CD4-positive, alpha-beta T cell treated with Interleukin-4 for 4 hours (primary cell): ENCODE results near the gene GDF10.

Experiments
- DNase-seq: peaks from one replicate; pipeline ENCODE4 v3.0.0-alpha.2; 2020

GDF10 gene

DNA sequence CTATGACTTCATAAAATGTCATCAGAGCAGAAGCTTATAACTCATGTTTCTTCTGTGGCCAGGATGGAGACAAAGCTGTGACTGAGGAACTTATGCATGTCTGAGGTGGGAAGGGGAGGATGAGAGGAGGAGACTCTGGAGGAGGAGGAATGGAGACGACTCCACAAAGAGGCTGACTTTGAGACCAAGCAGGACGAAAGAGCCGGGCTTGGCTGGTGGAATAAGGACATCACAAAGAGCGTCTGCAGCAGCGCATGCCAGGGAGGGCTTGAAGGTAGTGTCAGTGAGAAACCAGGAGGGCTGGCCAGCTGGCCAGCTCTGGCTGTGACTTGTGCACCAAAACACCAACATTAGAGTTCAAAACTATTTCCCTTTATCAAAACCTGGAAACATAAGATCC lies 16.1 kb downstream of the GDF10 start:
- DNase-seq, result no peak

DNA sequence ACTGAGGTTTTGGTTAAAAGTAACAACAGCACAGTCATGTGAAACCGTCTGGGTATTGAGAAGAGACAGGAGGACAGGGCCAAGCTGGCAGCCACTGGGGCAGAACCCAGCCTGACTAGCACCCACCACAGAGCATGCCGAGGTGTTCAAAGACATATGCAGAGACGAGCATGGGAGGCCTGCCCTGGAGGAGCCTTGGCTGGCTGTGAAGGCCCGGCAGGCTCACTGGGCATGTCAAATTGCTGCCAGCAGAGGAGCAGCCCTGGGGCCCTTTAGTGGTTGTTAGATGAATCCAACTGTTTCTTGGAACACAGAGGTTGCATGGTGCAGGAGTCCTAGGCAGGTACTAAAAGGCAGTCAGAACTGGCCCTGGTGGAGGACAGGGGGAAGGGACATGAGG lies 17.3 kb downstream of the GDF10 start:
- no peak for DNase-seq

DNA sequence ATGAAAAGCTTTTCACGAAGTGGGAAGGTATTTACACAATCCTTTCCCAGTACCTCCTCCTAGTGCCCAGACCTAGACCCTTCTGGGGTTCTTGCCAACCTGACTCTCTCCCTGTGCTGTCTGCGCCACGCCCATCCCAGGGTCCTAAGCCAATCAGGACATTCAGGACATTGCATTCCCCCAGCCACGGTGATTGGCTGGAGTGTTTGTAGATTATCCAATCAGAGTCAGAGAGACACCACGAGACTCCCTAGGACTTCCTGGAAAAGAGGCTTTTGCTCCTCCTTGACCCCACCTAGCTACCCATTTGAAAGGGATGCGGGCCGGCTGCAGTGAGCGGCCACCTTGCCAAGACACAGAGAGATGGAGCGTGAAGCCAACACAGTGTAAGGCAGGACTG lies 18.7 kb downstream of the GDF10 start:
- DNase-seq, result no peak

DNA sequence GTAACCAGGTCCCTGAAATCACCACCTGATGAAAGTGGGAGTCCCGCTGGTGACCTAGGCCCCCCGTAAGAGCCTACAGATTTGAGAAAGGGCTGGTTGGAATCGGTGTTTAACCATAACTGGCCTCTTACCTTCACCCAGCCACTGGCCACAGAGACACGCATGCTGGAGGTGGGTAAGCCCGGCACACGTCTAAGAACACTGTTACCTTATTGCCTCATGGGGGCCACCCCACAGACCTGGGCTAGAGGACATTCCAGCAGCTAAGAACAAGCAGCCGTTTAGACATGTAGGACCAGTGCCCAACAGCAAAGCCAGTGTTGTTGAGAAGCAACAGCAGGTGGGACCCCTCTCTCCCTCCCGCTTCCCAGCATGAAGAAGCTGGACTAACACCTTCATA lies 19.8 kb downstream of the GDF10 start:
- no peak for DNase-seq

DNA sequence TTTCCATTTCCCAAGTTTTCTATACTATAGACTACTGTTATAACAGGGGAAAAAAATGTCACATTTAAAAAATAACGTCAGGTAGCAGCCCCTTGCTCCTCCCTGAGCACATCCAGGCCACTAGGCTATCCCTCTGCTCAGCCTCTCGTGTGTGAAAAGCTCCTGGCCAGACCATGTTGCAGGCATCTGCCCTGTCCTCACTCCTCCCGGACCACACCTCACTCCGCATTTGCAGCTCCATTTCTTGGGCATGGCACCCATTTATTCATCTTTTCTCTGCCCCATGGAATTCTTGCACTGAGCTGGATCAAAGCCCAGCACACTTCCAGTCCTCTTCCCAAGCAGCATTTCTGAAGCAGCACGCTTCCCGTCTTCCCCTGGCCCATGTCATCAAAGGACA lies 20.8 kb downstream of the GDF10 start:
- DNase-seq, result no peak

DNA sequence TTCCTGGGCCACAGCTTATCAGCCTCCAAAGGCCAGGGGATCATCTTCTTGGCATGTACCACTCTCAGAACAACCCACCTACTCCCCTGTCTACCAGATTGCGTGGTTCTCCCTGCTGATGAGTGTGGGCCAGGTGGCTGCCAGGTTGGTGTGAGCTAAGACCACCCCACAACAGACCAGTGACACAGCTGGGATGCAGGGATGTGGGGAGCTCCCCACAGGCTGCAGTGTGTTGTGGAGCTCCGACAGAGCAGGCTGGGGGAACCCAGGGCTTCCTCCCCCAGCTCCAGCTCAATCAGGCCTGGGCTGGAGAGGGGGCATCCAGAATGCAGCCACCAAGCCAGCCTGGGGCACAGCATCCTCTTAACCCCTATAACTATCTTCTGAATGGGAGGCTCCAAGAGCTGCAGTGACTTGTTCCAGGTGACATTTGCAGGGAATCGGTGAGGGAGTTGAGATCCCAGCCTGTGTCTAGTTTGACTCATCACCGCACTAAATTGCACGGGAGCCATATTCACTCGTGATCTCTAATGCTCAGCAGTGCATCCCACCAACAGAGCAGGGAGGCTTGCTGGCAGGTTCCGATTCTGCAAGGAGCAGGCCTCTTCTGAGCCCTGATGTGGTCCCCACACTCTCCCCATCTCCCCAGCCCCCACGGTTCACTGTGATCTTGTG lies 21.7 kb downstream of the GDF10 start:
- DNase-seq, result no peak

DNA sequence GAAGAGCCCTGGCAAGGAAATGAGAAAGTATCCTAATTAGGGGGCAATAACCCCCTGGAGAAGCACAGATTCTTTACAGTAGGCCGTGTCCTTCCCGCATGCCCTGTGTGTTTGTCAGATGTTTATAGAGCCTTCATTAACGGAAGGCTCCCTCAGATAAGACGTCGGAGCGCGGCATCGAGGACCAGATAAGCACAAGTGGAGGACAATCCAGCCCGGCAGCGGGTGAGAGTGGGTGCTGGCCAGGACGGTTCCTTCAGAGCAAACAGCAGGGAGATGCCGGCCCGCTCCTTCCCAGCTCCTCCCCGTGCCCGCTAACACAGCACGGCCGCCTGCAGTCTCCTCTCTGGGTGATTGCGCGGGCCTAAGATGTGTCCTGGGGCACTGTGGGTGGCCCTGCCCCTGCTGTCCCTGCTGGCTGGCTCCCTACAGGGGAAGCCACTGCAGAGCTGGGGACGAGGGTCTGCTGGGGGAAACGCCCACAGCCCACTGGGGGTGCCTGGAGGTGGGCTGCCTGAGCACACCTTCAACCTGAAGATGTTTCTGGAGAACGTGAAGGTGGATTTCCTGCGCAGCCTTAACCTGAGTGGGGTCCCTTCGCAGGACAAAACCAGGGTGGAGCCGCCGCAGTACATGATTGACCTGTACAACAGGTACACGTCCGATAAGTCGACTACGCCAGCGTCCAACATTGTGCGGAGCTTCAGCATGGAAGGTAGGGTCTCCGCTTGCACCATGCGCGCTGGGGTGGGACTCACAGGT lies 22.5 kb downstream of the GDF10 start, which contains the start of gene GDF2:
Gene GDF2, plus strand, starts transcription at position 155 of the 762 bp plus-strand sequence. Its CDS starts 215 bp downstream, at position 370.
- no peak for DNase-seq

DNA sequence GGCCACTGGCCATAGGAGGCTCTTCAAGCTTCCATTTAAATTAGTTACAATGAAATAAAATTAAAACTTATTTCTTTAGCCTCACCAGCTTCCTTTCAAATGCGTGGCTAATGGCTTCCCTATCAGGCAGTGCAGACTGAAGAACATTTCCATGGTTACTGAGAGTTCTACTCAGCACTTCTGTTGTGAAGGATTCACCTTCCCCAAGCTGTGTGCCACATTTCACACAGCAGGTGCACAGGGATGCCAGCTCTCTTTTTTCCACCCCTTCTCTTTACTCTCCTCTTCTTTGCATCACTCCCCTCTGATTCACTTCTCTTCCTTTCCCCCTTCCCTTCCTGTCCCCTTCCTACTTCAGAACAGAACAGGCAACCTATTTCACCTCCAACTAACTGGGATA lies 23.1 kb downstream of the GDF10 start:
- DNase-seq, result no peak

DNA sequence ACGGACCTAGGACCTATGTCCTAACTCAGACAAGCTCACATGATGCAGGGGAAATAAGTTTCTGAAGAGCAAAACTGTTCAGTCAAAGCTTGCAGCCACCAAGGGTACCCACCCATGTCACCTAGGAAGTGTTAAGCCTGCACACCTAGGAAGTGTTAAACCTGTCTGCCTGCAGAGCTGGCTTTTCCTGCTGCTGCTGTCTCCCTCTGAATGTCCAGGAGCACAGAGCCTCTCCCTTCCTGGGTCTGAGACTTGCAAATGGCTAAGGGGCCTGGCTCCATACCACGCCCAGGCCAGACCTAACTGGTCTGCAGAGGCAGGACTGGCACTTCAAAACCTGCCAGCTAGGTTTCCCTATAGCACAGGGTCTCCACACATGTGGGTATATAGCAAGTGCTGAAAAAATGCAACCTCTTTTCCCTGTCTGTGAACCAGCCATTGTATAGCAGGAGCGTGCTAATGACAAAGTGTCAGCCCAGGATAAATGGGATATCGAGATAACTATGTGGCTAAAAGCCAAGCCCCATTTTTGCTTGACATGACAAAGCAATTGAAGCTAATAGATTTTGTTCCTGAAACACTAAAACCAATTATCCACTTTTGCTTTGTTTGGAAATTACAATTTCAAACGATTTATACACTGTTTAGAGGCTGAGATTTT lies 23.8 kb downstream of the GDF10 start:
- DNase-seq, result no peak

DNA sequence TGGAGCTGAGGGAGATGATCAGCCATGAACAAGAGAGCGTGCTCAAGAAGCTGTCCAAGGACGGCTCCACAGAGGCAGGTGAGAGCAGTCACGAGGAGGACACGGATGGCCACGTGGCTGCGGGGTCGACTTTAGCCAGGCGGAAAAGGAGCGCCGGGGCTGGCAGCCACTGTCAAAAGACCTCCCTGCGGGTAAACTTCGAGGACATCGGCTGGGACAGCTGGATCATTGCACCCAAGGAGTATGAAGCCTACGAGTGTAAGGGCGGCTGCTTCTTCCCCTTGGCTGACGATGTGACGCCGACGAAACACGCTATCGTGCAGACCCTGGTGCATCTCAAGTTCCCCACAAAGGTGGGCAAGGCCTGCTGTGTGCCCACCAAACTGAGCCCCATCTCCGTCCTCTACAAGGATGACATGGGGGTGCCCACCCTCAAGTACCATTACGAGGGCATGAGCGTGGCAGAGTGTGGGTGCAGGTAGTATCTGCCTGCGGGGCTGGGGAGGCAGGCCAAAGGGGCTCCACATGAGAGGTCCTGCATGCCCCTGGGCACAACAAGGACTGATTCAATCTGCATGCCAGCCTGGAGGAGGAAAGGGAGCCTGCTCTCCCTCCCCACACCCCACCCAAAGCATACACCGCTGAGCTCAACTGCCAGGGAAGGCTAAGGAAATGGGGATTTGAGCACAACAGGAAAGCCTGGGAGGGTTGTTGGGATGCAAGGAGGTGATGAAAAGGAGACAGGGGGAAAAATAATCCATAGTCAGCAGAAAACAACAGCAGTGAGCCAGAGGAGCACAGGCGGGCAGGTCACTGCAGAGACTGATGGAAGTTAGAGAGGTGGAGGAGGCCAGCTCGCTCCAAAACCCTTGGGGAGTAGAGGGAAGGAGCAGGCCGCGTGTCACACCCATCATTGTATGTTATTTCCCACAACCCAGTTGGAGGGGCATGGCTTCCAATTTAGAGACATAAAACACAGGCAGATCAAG lies 25.6 kb downstream of the GDF10 start:
- DNase-seq, result no peak

DNA sequence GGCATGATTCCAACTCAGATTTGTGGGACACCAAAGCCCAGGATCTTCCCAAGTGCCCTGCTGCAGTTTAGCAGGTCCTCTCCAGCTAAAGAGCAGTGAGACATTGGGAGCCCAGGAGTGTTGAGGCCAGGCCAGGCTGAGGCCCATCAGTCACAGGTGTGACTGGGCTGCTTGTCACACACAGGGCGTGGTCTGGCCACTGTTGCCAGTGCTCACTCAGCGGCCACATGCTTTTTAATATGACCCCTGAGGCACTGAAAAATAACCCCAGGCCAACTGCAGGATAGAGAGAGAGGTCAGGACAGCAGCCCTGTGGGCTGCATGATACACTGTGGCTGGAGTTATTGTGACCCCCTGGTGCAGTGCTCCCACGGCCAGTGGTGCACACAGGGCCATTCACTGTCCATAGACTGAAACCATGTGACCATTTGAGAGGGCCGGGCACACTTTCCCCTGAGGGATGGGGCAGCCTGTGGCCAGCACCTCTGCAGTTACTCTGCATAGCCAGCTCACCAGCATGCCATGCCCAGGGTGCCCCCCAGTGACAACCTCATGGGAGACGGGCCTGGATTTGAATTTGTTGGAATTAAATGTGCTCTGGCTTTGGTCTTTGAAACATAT lies 26.4 kb downstream of the GDF10 start:
- DNase-seq, result no peak

DNA sequence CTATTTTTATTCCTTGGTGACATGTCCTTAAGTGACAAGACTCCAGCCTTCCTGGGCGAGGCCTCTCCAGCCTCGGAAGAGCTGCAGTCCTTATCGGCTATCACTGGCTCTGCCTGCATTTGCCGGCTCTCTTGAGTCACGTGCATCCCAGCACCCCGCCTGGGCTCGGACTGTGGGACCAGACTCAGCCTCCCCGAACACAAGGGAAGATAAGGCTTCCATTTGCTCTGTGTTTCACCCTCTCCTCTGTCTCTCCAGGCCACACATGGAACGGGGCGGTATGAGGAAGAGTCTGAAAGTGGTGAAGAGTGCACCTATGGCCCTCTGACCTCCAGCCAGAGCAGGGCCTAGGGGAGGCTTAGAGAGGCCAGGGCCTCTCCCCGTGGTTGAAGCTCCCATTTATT lies 26.9 kb downstream of the GDF10 start:
- DNase-seq, result no peak

DNA sequence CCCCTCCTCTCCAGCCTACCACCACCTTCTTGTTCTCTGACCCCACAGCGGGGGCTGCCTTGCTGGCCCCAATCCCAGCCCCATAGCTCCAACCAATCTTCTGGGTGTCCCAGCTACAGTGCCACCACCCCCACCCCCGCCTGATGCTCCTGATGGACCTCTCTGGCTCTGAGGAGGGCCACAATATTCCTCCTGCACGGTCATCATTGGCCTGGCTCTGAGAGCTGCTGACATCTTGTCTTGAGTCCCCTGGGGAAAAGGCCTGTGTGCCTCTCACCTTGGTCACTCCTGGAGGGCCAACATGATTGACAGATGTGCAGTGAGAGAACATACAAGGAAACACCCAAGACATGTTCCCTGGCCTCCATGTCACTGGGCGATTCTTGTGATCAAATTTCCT lies 29.9 kb downstream of the GDF10 start:
- DNase-seq, result no peak

DNA sequence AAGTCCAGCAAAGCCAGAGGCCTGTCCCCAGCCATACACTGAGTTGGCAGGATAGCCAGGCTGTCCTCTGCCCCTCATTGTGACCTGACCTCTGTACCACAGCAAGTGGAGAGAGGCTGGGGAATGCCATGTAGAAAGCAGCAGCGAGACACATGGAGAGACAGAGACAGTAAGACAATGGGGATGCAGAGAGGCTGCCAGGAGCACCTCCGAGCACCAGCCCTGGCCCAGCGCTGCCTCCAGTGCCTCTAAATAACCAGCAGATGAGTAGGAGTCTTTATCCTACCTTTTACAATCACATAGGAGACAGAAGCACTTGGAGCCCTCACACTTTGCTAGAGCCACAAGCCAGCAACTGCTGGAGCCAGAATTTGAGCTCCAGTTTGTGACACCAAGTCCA lies 30.4 kb downstream of the GDF10 start:
- no peak for DNase-seq

DNA sequence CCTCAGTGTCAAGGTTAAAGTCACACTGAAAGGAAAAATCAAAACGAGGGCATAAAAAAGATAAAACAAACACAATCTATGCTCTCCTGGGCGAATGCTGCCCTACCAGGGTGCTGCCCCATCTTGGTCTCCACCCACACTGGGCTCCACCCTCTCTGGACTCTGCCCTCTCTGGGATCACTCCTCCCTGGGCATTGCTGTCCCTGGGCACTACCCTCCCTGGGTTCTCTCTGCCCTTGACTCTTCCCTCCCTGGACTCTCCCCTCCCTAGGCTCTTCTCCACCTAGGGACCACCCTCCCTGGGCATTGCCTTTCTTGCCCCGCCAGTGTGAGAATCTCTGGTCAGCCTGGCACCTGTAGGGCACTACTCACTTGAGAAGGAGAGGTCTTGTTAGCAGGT lies 30.8 kb downstream of the GDF10 start:
- no peak for DNase-seq

DNA sequence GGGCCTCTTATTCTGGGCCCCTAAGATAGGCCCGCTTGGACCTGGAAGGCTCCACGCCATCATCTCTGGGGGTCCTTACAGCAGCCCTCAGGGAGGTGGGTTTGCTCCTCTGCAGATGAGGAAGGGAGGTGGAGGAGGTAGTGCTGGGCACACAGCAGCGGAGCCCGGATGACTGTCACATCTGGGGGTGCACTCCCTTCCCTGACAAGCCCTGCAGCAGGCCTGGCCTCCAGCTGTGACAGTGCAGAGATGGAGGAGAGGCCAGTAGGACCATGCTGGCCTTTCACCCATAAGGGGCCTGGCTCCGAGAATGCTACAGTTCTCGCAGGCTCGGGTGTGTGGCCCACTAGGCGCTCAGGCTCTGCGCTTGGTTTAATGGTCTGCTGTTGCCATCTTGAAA lies 31.5 kb downstream of the GDF10 start:
- no peak for DNase-seq

DNA sequence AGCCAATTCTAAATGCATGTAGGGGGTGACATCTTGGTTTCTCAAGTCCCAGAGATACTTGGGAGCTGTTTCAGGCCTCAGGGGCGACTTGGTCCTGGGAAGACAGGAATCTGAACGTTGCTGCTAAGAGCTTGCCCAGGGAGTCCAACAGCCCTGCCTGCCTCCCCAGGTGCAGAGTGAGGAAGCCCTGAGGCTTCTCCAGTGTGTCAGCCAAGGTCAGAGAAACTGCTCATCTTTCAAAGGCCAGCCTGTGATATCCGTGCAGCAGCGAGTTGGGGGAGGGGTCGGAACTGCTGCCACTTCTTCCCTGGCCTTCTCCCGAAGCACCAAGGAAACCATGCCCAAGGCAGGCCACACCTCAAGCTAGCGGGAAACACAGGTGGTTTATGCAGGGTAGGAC lies 32.0 kb downstream of the GDF10 start:
- DNase-seq, result no peak

DNA sequence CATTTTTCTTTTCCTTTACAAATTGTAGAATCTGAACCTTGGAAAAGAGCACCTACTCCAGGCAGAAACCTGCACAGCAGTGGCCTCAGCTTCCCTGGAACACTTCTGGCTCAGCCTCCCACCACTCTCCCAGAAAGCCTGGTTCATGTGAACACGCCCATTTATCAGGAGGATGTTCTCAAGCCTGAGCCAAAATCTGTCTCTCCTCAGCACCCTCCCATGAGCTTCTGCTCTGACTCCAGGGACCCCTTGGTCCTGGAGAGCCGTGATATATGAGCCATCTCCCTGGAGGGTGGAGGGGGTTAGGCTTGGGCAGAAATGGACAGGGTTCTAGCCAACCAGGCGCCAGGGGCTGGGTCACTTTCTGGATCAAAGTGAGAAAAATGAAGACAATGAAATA lies 32.4 kb downstream of the GDF10 start:
- DNase-seq, result no peak

DNA sequence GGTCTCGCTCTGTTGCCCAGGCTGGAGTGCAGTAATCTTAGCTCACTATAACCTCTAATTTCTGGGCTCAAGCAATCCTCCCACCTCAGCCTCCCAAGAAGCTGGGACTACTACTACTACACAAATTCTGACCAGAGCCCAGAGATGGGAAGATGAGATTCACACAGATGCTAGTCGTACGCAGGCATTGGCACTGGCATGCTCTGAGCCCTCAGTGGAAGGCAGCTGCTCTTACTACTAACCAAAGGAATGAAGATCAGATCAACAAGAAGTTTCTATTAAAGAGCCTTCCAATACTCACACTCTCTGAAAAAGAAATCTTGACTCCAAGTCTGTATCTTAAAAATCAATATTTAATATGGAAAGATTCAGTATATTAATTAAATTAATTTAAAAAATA lies 32.9 kb downstream of the GDF10 start:
- DNase-seq, result no peak

DNA sequence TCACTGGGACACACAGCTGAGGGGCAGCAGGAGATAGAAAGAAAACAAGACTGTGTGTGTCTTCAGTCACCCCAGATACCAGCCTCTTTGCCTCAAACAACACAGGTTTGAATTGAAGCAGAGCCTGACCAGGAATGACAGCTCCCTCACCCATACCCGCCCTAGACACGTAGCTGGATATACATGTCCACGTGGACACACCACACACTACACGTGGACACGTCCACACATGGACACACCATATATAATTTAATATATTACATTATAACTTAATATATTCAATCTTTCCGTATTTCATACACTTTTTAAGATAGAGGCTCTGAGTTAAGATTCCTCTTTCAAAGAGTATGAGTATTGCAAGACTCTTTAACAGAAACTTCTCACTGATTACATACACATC lies 33.5 kb downstream of the GDF10 start:
- DNase-seq, result no peak

DNA sequence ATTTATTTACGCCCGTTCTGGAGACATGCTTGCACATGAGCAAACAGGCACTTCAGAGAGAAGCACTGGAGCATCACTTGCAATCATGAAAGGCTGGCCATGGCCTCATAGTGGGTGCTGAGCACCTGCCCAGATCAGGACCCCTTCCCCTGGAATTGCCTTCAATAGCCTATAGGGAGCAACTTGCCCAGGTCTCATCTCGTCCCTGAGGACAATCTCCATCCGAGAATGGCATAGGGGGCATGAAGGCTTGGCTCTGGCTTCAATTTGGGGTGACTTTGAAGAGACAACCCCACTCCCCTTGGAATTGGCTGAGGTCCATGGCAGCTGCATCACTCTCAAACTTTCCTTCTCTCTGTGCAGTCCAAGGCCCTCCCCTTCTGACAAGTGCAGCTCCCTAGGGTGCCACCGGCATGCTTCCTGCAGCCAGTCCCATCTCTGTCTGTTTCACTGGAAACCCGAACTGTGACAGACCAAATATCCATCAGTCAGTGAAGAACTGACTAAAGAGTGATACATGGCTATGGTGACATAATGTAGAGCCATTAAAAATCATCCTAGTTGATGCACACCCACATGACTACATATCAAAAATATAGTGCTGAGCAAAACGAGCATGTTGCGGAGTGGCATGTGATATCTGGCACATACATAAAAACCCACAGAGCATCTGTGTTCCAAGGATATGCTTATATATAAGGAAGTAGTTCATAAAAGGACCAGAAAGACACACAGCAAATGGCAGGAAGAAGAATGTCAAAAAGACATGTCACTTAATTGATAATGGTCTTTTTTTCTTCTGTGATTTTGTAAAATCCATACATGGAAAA lies 34.7 kb downstream of the GDF10 start:
- no peak for DNase-seq

DNA sequence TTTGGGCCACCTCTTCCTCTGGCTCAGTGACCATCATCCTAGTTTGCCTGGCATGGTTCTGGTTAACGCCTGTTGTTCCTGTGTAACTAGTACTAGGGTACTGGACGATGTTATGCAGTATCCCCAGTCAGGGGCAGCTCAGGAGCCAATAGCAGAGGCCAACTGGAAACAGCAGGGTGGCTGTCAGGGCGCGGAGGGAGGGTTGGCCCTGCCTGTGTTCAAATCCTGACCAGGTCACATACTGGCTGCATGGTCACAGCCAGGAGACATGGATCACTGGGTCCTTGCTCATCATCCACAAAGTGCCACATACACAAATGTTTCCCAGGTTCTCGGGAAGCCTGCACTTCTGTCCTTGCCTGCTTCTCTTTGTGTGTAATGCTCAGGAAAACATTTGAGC lies 35.9 kb downstream of the GDF10 start:
- DNase-seq, result no peak
